K562 (cell line): Measurements from ENCODE around the gene HPD. TPM values are rescaled to one million over a fixed set of nuclear protein-coding genes. Genes with fewer than 3 reads are reported as not detected.

Source experiments
- ARHGAP35 ChIP-seq: fragments of 450-650 bp; IDR thresholded peaks from 2 replicates; pipeline ENCODE4 v1.6.1; 2018; ENCODE audit not compliant: partially characterized antibody
- BRCA1 ChIP-seq, 2 experiments: fragments of 450-650 bp in 1 of 2; sonication (generic) in 1 of 2; formaldehyde crosslinking in 1 of 2; IDR thresholded peaks; 2 replicates each; pipeline versions ENCODE4 v1.5.0 to v1.6.1; 2017 to 2020; ENCODE audit warnings: mild to moderate bottlenecking in 1 of 2, missing genetic modification reagents in 1 of 2
- CBFA2T2 ChIP-seq: fragments of 450-650 bp; conservative IDR thresholded peaks from 2 replicates; pipeline ENCODE4 v1.6.1; 2017; ENCODE audit warnings: mild to moderate bottlenecking
- HCFC1 ChIP-seq: IDR thresholded peaks from 2 replicates; pipeline ENCODE4 v1.6.1; 2012; ENCODE audit warnings: low read depth, low read length, improper control_type of control experiment
- MAFF ChIP-seq: IDR thresholded peaks from 2 replicates; pipeline ENCODE4 v1.6.1; 2012; ENCODE audit warnings: low read length, improper control_type of control experiment
- RNF2 ChIP-seq: sonication (generic); IDR thresholded peaks from 2 replicates; pipeline ENCODE4 v1.6.1; 2016
- polyA plus RNA-seq, 8 experiments: library from polyadenylated mRNA; depleted of rRNA in 4 of 8; stranded (reverse) in 5 of 8; unstranded in 3 of 8; fragments of >200 nt; fragmentation: Nextera tagmentation in 2 of 8; fragmentation: Illumina TruSeq in 1 of 8; extraction: Ambion mirVana in 2 of 8; extraction: Trizol in 1 of 8; gene quantifications; 2 replicates each; pipeline versions ENCODE4 v1.2.1 to v1.2.3, GENCODE V29; 2011 to 2014; ENCODE audit warnings: inconsistent platforms in 1 of 8, missing spikeins in 1 of 8
- total RNA-seq, 7 experiments: library from RNA; depleted of rRNA in 6 of 7; stranded (reverse); fragments of >200 nt in 6 of 7; fragmentation: Illumina TruSeq in 2 of 7; extraction: Trizol in 2 of 7; gene quantifications; 2 replicates each; pipeline versions ENCODE4 v1.2.1 to v1.2.3, GENCODE V29; 2011 to 2021; ENCODE audit warnings: low replicate concordance in 1 of 7
- TF ChIP-seq, protein P1 (sequence below), 2 experiments: fragments of 450-650 bp; formaldehyde crosslinking in 1 of 2; IDR thresholded peaks; 2 replicates each; pipeline versions ENCODE4 v1.4.0 to v1.6.1; 2014 to 2020; ENCODE audit warnings: mild to moderate bottlenecking in 2 of 2, borderline replicate concordance in 1 of 2, low read depth in 1 of 2
- TF ChIP-seq, protein P2 (sequence below), 2 experiments: IDR thresholded peaks in 1 of 2; conservative IDR thresholded peaks in 1 of 2; 2 replicates each; pipeline ENCODE4 v1.6.1; 2016; ENCODE audit warnings: low read depth in 2 of 2, mild to moderate bottlenecking in 1 of 2, missing compliant biosample characterization in 1 of 2, missing genetic modification characterization in 1 of 2, moderate library complexity in 1 of 2
- TF ChIP-seq, protein P3 (sequence below): fragments of 450-650 bp; IDR thresholded peaks from one replicate; pipeline ENCODE4 v1.6.1; 2018; ENCODE audit warnings: mild to moderate bottlenecking, moderate library complexity; ENCODE audit not compliant: partially characterized antibody

Gene HPD
- total and polyA plus RNA-seq, 9 of the 15 experiments (the other 6 are each of a cell fraction or from before 2014, with no cell fraction given) = 0.06 to 0.29 (median 0.07) TPM; not detected in 4

DNA sequence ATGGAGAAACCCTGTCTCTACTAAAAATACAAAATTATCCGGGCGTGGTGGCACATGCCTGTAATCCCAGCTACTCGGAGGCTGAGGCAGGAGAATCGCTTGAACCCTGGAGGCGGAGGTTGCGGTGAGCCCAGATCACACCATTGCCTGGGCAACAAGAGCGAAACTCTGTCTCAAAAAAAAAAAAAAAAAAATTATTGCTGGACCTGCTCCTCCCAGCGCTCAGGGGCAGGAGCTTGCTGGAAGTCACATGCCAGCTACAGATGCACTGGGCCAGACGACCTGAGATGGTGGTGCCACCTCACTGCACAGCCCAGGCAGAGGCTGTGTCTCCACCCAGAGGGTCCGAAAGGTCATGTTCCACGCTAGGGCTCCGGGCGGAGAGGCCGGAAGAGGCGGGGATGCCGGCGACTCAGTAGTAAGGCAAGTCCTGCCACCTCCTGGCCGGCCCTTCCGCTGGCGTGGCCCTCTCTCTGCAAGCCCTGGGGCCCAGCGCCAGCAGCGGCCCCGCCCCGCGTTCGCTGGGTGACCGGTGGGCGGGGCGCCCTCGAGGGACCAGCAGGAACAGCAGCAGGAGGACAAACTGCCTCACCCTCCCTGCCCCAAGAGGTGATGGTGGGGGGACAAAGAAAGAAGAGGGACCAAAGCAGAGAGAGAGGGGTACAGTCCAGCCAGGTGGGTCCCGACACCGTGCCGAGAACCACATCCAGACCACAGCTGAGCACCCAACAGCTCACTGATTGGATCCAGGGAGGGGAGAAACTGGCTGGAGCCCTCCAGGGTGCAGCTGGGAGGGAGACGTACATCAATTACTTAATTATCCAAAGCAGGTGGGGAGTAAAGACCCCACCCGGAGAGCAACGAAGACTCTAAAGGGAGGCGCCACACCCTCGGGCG lies 61.6 kb downstream of the HPD start (continued):
- TF ChIP-seq, protein P1, sequence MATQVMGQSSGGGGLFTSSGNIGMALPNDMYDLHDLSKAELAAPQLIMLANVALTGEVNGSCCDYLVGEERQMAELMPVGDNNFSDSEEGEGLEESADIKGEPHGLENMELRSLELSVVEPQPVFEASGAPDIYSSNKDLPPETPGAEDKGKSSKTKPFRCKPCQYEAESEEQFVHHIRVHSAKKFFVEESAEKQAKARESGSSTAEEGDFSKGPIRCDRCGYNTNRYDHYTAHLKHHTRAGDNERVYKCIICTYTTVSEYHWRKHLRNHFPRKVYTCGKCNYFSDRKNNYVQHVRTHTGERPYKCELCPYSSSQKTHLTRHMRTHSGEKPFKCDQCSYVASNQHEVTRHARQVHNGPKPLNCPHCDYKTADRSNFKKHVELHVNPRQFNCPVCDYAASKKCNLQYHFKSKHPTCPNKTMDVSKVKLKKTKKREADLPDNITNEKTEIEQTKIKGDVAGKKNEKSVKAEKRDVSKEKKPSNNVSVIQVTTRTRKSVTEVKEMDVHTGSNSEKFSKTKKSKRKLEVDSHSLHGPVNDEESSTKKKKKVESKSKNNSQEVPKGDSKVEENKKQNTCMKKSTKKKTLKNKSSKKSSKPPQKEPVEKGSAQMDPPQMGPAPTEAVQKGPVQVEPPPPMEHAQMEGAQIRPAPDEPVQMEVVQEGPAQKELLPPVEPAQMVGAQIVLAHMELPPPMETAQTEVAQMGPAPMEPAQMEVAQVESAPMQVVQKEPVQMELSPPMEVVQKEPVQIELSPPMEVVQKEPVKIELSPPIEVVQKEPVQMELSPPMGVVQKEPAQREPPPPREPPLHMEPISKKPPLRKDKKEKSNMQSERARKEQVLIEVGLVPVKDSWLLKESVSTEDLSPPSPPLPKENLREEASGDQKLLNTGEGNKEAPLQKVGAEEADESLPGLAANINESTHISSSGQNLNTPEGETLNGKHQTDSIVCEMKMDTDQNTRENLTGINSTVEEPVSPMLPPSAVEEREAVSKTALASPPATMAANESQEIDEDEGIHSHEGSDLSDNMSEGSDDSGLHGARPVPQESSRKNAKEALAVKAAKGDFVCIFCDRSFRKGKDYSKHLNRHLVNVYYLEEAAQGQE (IDR thresholded peaks at IDR 0.05; ENCODE audit: borderline replicate concordance) = peak; percentile 56
- TF ChIP-seq, protein P1 (CRISPR knock-in tag; IDR thresholded peaks at IDR 0.05; ENCODE audit: low read depth) = no peak
- peak; percentile 59 for TF ChIP-seq HCFC1
- TF ChIP-seq RNF2 = peak; percentile 77
- TF ChIP-seq BRCA1 (IDR thresholded peaks at IDR 0.05) = no peak
- no peak for TF ChIP-seq BRCA1 (CRISPR knock-in tag; IDR thresholded peaks at IDR 0.05)
- no peak for TF ChIP-seq MAFF
- TF ChIP-seq CBFA2T2 = no peak
- TF ChIP-seq, protein P2, sequence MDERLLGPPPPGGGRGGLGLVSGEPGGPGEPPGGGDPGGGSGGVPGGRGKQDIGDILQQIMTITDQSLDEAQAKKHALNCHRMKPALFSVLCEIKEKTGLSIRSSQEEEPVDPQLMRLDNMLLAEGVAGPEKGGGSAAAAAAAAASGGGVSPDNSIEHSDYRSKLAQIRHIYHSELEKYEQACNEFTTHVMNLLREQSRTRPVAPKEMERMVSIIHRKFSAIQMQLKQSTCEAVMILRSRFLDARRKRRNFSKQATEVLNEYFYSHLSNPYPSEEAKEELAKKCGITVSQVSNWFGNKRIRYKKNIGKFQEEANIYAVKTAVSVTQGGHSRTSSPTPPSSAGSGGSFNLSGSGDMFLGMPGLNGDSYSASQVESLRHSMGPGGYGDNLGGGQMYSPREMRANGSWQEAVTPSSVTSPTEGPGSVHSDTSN (CRISPR knock-in tag; IDR thresholded peaks at IDR 0.05; ENCODE audit: low read depth) = no peak
- TF ChIP-seq, protein P2 (tag; conservative IDR thresholded peaks at IDR 0.05; ENCODE audit: low read depth) = no peak
- TF ChIP-seq, protein P3, sequence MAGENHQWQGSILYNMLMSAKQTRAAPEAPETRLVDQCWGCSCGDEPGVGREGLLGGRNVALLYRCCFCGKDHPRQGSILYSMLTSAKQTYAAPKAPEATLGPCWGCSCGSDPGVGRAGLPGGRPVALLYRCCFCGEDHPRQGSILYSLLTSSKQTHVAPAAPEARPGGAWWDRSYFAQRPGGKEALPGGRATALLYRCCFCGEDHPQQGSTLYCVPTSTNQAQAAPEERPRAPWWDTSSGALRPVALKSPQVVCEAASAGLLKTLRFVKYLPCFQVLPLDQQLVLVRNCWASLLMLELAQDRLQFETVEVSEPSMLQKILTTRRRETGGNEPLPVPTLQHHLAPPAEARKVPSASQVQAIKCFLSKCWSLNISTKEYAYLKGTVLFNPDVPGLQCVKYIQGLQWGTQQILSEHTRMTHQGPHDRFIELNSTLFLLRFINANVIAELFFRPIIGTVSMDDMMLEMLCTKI = no peak
- TF ChIP-seq ARHGAP35 = no peak
